ENCODE results near the gene SULT1C3. TPM values are rescaled to one million over a fixed set of nuclear protein-coding genes. Genes with fewer than 3 reads are reported as not detected.

The SULT1C3 gene
- total and polyA plus RNA-seq, 2 of the 8 experiments (the other 6 are each of a cell fraction or from before 2014, with no cell fraction given): not detected

GRCh38 chr2:108199726-108200125 is 40.0 kb upstream of the SULT1C3 start:
- H3K36me3 ChIP-seq (ENCODE audit: control insufficient read depth in 2 of 4, insufficient read depth in 4 of 4, low read length in 3 of 4): no peaks in the 10 kb centered on the region
- no peak overlapping the region for H2BK12ac ChIP-seq (ENCODE audit: low read depth, low read length)
- H3K4me2 ChIP-seq (ENCODE audit: insufficient read depth in 1 of 2, low read depth in 2 of 2, low read length in 2 of 2): no peak overlapping the region
- H4K8ac ChIP-seq (ENCODE audit: extremely low read depth, insufficient read depth, low read length): no peak overlapping the region
- no peaks in the 10 kb centered on the region for H3K23me2 ChIP-seq (ENCODE audit: low read depth, low read length)
- H3K56ac ChIP-seq (replicated peaks; ENCODE audit: insufficient read length, low read depth, low read length): no peak overlapping the region
- CTCF ChIA-PET (ENCODE audit: partially characterized antibody): interaction anchor here (0.9 to 2.7 kb wide), 2 partner anchors 16 to 441 kb away, joined by 3 to 11 read pairs; no protein-coding TSS in a partner anchor
- H3K14ac ChIP-seq (ENCODE audit: insufficient read length): no peak overlapping the region
- no peak overlapping the region for H2AFZ ChIP-seq (ENCODE audit: low read length)
- H3K79me1 ChIP-seq (ENCODE audit: low read depth, low read length): no peaks in the 10 kb centered on the region
- H4K20me1 ChIP-seq (replicated peaks in 1 of 2; ENCODE audit: control insufficient read depth in 1 of 2, insufficient read depth in 2 of 2, low read length in 2 of 2): no peaks in the 10 kb centered on the region
- no peak overlapping the region for H2BK15ac ChIP-seq (ENCODE audit: low read length)
- POLR2A ChIA-PET (ENCODE audit: partially characterized antibody): no interaction called here
- FAIRE-seq (no peak), DNase-seq (ENCODE audit: low read depth in 1 of 2, low spot score in 2 of 2) (no peak)
- H2BK5ac ChIP-seq (ENCODE audit: low read depth, low read length): no peak overlapping the region
- no peaks in the 10 kb centered on the region for H3K27me3 ChIP-seq (replicated peaks in 1 of 4; ENCODE audit: control insufficient read depth in 3 of 4, extremely low read depth in 1 of 4, insufficient read depth in 3 of 4, low read length in 3 of 4)
- H3K18ac ChIP-seq (ENCODE audit: extremely low read depth, low read length): no peak overlapping the region
- H2AK5ac ChIP-seq (ENCODE audit: low read depth, low read length): no peak overlapping the region
- TF ChIP-seq NANOG (IDR thresholded peaks at IDR 0.05; ENCODE audit: insufficient read depth, low read depth, low read length, poor library complexity, severe bottlenecking): no peak
- TF ChIP-seq SP4 (IDR thresholded peaks at IDR 0.05; ENCODE audit: low read length): no peak
- TF ChIP-seq CBX8 (IDR thresholded peaks at IDR 0.05; ENCODE audit: borderline replicate concordance, low read depth, low read length): no peak
- no peak for TF ChIP-seq SP1 (IDR thresholded peaks at IDR 0.05; ENCODE audit: low read depth, low read length)
- no peak for TF ChIP-seq KDM1A (IDR thresholded peaks at IDR 0.05; ENCODE audit: borderline replicate concordance, low read length)
- TF ChIP-seq KDM5A (IDR thresholded peaks at IDR 0.05; ENCODE audit: low read length): no peak
- TF ChIP-seq SIN3A (conservative IDR thresholded peaks at IDR 0.05 in 1 of 2, IDR thresholded peaks at IDR 0.05 in 1 of 2; ENCODE audit: low read depth in 1 of 2, low read length in 2 of 2): no peak
- H2BK20ac ChIP-seq (ENCODE audit: low read length): no peak overlapping the region
- H3K4ac ChIP-seq (replicated peaks; ENCODE audit: insufficient read length, low read depth, low read length): no peak overlapping the region
- H3K4me1 ChIP-seq (replicated peaks in 1 of 4; ENCODE audit: control insufficient read depth in 3 of 4, insufficient read depth in 4 of 4, low read length in 3 of 4): no peaks in the 10 kb centered on the region
- H3K4me3 ChIP-seq (ENCODE audit: extremely low read depth in 1 of 4, insufficient read depth in 2 of 4, low read depth in 3 of 4, low read length in 4 of 4): no peak overlapping the region
- H3K79me2 ChIP-seq (ENCODE audit: control insufficient read depth in 1 of 2, insufficient read depth in 2 of 2, low read length in 2 of 2): no peaks in the 10 kb centered on the region
- no peak overlapping the region for H3K23ac ChIP-seq (ENCODE audit: insufficient read length)
- no peak overlapping the region for H3K9ac ChIP-seq (replicated peaks in 1 of 4; ENCODE audit: extremely low read depth in 1 of 4, low read depth in 3 of 4, low read length in 3 of 4)
- no peak overlapping the region for H4K91ac ChIP-seq (replicated peaks; ENCODE audit: insufficient read length, low read length)
- peaks cover 0 to 3% of the 10 kb centered on the region in 2 experiments; a peak in 2 of 4 replicates for H3K9me3 ChIP-seq (ENCODE audit: insufficient read depth in 2 of 2, low read depth in 1 of 2, low read length in 1 of 2)
- H2BK120ac ChIP-seq (replicated peaks; ENCODE audit: low read depth, low read length): no peak overlapping the region
- H4K5ac ChIP-seq (ENCODE audit: insufficient read length, low read depth, low read length): no peak overlapping the region
- H3K27ac ChIP-seq (ENCODE audit: low read depth, low read length): no peak overlapping the region

All from H1 (cell line).